DMS153 (cell line): ENCODE measurements around the gene RYR2.

Experiments used
- DNase-seq: peaks from one replicate; lab custom pipeline; 2025; lab: John Stamatoyannopoulos, UW

RYR2 gene

GRCh38 chr1:237861944-237862343, 820.0 kb downstream of the RYR2 start:
- no peak for DNase-seq

DNA sequence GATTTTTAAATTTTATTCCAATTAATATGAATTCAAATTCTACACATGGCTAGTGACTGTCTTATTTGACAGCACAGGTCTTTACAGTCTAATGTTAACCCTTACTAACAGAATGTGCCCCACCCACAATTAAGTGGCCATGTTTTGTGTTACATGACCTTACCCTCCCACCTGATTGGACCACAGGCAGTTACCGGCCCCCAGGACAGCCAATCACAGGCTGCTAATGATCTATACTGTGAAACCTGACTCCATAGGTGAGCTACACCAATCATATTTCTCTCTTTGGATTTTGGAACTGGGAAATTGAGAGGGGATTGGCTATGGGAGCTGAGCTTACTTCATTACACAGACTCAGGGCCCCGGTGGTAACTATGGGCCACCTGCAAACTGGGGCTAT, 821.2 kb downstream of the RYR2 start:
- DNase-seq, result no peak

DNA sequence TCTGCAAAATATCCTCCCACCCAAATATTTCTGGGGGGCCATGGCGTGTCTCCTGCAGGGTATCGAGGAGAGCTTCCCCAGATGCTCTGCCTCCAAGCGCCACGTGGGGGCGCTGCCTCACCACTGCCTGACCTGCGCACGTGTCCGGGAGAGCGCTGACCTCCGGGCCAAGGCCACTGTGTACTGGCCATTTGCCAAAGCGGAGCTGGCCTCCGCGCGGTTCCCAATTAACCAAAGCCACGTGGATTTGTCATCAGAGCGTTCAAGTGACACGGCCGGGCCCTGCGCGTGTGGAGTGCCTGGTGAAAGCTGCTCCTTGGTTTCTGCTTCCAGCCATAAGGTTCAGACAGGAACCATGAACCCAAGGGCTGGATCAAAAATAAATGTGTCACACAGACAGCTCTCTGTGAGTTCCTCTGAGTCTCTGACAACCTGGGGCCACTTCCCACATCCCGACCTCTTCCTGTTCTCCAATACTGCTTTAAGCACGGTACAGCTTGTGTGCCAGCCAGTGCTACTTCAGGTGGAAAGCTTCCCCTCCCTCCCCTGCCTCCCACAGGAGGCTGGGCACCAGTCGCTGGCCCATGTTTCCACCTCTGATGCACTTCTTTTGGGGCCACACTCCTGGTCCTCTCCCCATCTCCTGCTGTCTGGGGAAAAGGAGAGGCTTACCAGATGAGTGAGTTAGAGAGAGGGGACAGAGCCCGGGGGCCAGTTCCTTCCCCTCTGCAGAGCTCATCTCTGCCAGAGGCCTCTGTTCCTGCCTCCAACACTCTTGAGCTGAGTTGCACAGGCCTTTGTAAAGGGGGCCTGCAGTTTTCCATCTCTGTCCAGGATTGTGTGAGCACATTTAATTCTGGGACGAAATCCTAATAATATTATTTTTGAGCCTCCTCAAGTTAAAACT, 822.6 kb downstream of the RYR2 start:
- DNase-seq, result peak; percentile 19

- no peak for DNase-seq
Measured at GRCh38 chr1:237867380-237867888, 825.5 kb downstream of the RYR2 start.

GRCh38 chr1:237868817-237869600, 827.0 kb downstream of the RYR2 start:
- no peak for DNase-seq

DNA sequence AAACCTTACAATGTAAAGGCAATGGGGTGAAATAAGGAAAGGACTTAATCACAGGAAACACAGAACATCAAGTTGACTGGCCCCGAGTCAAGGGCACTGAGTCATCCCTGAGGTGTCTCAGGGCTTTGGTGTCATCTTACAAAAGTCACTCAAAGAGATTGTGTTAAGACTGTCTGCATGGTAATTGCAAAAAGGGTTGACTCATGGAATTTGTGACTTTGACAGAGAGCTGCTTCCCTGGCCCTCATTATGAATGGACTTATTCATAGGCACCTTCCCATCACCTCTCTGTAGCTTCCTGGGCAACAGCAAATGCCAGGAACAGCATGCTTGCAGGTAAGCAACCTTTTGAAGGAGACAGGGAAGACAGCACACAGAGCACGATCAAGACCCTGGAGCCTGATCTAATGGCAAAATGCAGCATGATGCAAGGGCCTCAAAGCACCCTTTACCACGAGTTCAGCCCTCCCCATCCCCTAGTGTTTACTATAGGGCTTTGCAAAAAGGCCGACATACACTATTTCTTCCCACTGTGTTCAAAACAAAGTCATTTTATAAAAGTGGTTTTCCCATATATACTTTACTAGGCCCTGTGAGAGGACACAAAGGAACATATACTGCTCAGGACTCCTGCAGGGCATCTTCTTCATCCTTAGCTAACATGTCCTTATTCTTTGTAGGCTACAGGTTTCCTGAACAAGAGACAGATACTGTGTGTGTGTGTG, 831.7 kb downstream of the RYR2 start:
- peak; percentile 10 for DNase-seq

- DNase-seq, result no peak
Measured at GRCh38 chr1:237875291-237875690, 833.3 kb downstream of the RYR2 start.

DNA sequence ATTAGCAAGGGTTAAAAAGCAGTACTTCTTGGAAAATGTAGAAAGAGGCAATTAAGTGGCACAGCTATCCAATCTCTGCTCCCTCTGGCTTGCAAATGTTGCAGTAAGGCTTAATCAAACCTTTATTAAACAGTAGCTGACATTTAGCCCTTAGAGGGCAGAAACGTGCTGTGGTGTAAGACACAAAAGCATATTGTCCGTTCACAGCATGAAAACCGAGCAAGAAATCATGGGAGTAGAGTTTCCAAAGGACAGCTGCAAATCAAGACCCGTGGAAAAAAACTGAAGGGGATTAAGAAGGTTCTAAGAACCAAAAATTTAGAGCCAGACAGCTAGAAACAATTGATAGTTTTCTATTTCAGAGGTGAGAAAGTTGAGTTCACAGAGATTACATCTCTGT, 835.6 kb downstream of the RYR2 start:
- no peak for DNase-seq

DNA sequence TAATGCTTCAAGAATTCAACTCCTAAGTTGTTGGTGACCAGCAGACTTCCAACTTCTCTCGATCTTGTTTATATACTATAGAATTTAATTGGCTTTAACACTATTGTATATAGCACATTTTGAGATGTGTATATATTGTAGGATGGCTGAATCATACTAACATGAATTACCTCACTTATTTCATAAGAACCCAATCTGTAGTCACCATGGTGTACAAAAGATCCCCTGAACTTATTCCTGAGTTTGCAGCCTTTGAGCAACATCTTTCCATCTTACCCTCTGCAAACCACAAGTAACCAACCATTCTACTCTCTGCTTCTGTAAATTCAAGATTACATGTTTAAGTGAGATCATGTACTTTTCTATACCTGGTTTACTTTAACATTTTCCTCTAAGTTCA, 836.4 kb downstream of the RYR2 start:
- DNase-seq, result no peak

DNA sequence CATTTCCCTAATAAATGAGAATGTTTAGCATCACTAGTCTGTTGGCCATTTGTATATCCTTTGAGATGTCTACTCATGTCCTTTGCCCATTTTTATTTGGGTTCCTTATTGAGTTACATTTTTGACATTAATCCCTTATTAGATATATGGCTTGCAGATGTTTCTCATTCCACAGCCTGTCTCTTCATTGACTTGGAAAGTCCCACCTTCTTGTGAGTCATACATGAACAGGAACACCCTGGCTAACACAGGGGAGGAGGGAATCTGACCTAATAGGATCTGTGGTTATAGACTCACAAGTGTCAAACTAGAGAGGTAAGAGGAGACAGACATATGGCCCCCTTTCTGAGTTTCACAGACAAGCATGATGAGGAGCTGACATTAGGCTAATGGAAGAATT, 837.2 kb downstream of the RYR2 start:
- no peak for DNase-seq
